ENCODE measurements around the gene CRYGD.
"Not testable (repeated sequence)": the region's sequence is repeated elsewhere in the genome, so short reads cannot be mapped to it uniquely, and the experiment has no call there.

CRYGD gene

DNA sequence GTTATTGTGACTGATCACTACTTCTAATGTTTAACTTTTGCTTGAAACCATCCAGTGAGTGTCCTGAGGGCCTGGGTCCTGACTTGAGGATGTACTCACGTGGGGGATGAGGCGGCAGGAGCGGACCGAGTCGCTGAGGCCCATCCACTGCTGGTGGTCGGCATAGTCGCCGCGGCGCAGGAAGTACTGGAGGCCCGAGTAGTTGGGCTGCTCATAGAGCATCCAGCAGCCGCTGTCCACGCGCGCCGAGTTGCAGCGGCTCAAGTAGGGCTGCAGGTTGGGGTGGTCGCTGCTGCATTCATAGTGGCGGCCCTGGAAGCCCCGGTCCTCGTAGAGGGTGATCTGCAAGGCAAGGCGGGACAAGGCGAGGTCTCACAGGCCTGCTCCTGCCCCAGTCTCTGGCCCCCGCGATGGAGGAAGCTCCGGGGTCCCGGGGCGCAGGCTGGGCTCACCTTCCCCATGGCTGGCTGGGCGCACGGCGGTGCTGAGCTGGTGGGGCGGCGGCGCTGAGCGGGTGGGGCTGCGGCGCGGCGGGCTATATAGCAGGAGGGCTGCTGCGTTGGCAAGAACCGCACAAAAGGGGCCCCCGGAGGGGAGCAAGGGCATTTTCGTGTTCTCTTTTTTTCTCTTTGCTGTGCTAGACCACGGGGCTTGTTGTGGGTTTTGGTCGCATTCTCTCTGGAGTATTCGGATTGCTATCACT is at the start of gene CRYGD:
Gene CRYGD (minus strand): TSS at position 512 of the 703 bp plus-strand sequence. CDS start 51 bp downstream, at position 461.
- DNase-seq (ENCODE audit: low read depth in 2 of 3, low spot score in 1 of 3): not testable (repeated sequence)

DNA sequence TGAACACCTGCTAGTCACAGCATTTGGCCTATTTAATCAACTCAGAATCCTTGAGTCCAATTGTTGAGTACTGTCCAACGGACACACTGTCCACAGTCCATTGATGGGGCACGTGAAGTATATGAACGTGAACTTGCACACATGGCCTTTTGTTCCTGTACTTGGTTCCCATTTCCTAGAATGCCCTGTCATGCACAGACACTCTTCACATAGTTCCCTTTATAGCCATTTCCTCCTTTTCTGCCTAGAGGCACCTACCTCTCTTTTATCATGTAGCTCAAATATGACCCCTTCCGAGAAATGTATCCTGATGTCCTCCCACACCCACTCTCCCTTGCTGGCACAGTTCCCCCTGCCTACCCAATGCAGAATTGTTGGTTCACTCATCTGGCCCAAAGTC is 47.8 kb upstream of the CRYGD start:
- no peak for DNase-seq (ENCODE audit: low read depth in 2 of 3, low spot score in 1 of 3)

DNA sequence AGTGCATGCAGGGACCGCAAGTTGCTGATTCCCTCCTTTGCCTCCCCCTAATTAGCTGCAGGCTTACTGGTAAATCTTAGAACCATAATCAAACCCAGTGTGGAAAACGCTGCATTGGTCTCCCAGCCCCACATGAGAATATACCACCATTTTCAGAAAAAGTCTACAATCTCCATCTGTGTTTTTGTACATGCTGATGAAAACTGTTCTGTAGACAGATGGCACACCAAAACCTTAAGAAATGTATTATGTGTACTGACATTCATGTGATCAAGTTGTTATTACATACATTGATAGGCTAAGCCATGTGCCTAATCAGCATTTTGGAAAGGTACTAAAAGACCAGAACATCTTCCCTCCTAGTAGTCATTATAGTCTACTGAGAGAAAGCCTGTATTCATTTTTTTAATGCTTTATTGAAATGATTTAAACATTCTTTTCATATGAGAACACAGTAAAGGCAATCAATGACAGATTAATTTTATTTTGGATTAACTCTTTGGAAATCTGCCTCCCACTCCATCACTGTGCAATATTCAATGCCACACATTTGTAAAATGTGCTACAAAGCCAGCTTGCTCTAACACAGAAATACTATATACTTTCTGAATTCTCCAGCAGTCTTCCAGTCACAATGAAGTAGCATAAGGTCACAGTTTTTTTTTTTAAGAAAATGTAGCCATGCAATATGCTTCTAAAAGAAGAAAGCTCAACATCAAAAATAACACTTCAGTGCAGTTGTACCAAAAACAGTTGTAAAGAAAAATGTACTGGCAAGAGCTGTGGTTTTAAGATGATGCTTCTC is 40.8 kb upstream of the CRYGD start:
- no peak for DNase-seq (ENCODE audit: low read depth in 2 of 3, low spot score in 1 of 3)

DNA sequence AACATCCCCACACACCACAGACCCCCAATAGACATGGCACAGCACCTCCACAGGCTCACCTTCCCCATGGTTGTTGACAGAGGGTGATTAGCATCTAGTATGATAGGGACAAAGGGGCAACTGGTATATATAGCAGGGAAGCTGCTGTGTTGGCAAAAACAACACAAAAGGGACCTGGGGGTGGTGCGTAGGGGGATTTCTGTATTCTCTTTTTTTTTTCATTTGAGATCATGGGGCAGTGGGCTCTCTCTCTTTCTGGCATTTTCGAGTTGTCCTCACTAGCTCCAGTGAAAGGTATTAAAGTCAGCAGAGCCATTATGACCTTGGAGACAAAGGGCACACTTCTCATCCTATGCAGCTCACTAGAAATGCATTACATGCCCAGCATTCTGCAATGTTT is 39.2 kb upstream of the CRYGD start, which contains the start of gene CRYGA:
Gene CRYGA (minus strand): TSS at position 101 of the 400 bp plus-strand sequence. CDS start 33 bp downstream, at position 68.
- DNase-seq (ENCODE audit: low read depth in 2 of 3, low spot score in 1 of 3): no peak

DNA sequence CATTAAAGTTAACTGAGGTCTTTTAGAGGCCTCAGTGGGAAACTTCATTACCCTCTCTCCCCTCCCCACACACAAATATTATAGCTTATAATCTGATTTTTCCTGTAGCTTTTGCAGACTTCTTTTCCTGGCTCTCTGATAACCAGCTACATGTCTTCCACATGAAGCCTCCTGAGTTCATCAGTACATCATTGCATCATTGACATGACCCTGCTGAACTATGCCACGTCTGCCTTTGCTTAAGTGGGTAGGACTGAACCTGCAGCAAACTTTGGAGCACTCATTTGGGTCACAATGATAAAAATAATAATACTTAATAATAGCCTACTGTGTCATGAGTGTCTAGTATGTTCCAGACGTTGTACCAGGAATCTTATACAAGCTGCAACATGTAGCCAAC is 32.1 kb upstream of the CRYGD start:
- DNase-seq (ENCODE audit: low read depth in 2 of 3, low spot score in 1 of 3): no peak

DNA sequence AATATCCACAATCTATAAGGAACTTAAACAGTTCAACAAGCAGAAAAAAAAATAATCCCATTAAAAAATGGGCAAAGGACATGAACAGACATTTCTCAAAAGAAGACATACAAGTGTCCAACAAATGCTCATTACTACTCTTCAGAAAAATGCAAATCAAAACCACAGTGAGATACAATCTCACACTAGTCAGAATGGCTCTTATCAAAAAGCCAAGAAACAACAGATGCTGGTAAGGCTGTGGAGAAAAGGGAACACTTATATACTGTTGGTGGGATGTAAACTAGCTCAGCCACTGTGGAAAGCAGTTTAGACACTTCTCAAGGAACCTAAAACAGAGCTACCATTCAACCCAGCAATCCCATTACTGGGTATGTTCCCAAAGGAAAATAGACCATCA is 28.8 kb upstream of the CRYGD start:
- DNase-seq (ENCODE audit: low read depth in 2 of 3, low spot score in 1 of 3): no peak

DNA sequence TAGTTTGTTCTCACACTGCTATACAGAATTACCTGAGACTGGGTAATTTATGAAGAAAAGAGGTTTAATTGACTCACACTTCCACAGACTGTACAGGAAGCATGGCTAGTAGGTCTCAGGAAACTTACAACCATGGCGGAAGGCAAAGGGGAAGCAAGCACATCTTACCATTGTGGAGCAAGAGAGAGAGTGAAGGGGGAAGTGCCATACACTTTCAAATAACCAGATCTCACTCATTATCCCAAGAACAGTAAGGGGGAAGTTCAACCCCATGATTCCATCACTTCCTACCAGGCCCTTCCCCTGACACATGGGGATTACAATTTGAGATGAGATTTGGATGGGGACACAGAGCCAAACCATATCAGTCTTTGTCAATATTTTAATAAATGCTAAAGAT is 26.6 kb upstream of the CRYGD start:
- no peak for DNase-seq (ENCODE audit: low read depth in 2 of 3, low spot score in 1 of 3)

DNA sequence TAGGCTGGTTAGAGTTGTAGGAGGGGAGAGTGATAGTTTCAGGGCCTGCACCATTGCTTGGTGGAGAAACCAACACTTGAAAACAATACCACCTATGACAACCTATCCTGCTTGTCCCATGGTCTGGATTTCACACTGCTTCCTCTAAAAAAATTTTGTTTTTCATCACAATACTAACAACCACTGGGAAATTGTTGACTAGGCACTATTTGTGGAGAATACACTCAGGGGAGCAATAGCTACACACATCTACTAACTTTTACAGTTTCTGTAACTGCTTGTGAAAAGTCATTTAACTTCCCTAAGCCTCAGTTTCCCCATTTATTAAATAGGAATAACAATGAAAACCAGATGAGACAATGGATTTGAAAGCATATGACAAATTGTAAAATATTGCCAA is 25.8 kb upstream of the CRYGD start:
- DNase-seq (ENCODE audit: low read depth in 2 of 3, low spot score in 1 of 3): no peak

DNA sequence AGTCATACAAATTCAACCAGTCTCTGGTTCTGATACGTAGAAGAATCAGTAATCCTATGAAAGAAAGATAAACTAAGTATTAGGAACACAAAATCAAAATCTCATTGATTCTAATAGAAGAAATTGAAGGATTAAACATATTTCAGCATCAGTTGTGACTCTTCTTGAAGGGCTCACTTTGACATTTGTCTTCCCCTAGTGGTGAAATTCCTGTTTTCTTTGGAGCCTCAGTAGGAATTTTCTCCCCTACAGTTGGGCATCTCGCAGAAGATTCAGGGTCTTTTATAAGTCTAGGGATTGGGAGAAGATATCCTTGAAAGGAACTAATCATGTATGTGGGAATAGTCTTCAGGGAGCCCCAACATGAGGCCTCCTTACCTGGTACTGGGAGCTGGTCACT is 24.5 kb upstream of the CRYGD start:
- DNase-seq (ENCODE audit: low read depth in 2 of 3, low spot score in 1 of 3): no peak

DNA sequence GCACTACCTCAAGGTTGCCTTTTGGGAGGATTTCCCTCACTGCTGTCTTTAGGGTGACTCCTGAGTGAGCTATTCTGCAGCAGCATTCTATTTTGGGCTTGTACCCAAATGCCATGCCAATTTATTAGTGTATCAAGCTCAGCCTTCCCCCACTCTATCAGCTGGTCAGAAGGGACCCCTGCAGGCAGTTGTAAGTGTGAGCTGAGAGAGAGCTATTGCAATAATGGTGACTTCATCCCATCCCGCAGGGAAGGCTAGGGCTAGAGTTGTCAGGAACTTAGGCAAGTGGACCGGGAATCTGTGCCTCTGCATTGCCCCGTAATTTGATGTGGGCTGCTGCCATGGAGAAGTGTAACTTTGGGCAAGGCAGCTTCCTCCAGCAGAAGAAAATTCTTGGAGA is 23.4 kb upstream of the CRYGD start:
- DNase-seq (ENCODE audit: low read depth in 2 of 3, low spot score in 1 of 3): no peak

DNA sequence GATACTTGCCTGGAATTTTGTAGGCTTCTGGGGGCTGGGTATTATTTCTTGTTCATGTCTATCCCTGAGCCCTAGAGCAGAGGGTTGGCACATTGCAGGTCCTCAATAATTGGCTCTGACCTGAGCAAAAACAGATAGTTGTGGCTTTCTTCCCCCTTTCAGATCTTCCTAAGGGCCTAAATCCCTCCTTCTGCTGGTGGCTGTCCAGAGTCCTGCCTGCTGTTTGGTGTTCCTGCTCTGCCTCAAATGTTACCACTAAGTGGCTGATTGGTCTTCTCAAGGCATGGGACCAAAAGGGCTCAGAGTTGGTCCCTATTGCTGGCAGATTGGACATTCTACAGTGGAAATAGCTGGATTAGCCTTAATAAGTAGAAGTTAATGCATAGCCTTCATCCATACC is 22.7 kb upstream of the CRYGD start:
- no peak for DNase-seq (ENCODE audit: low read depth in 2 of 3, low spot score in 1 of 3)

DNA sequence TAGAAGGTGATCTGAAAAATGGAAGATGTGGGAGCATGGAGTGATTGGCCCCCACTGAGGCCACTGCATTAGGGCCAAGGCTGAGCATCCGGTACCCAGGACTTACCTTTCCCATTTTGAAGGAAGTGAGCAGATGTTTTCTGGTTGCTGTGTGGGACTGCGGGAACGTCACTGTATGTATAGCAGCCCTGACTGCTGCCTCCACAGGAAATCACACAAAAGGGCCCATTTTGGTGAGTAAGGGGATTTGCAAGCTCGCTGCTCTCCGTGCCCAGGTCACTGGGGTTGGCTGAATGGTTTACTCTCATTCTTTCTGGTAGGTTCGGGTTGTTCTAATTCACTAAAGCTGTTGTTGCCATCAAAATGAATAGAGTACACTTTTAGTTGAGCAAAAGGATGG is 21.7 kb upstream of the CRYGD start, which contains the start of gene CRYGB:
Gene CRYGB (minus strand): TSS at position 153 of the 400 bp plus-strand sequence. CDS start 38 bp downstream, at position 115.
- no peak for DNase-seq (ENCODE audit: low read depth in 2 of 3, low spot score in 1 of 3)

DNA sequence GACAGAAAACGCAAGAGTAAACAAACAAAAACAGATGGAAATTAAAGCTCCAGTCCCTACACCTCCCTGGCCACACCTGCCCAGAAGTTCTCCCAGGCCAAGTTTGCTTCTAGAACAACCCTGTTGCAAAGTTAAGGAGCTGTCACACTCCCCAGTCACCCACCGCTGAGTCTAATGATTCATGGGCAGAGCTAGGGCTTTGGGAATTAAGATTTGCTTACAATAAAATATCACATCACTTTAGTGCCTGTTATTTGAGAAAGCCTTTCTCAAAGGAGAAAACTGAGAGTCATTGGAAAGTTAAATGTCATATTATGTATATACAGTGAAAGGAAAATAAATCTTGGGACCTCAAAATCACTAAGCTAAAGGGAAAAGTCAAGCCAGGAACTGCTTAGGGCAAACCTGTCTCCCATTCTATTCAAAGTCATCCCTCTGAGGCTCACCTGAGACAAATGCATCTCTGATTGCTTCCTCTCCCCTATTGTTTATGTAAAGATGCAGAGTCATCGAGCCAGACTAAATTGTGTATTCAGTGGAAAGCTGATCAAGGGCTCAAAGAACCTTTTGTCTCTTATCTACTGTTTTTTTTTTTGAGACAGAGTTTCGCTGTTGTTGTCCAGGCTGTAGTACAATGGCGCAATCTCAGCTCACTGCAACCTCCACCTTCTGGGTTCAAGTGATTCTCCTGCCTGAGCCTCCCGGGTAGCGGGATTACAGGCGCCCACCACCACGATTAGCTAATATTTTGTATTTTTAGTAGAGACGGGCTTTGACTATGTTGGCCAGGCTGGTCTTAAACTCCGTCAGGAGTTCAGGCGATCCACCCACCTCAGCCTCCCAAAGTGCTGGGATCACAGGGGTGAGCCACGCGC is 18.8 kb upstream of the CRYGD start:
- DNase-seq (ENCODE audit: low read depth in 2 of 3, low spot score in 1 of 3): no peak

DNA sequence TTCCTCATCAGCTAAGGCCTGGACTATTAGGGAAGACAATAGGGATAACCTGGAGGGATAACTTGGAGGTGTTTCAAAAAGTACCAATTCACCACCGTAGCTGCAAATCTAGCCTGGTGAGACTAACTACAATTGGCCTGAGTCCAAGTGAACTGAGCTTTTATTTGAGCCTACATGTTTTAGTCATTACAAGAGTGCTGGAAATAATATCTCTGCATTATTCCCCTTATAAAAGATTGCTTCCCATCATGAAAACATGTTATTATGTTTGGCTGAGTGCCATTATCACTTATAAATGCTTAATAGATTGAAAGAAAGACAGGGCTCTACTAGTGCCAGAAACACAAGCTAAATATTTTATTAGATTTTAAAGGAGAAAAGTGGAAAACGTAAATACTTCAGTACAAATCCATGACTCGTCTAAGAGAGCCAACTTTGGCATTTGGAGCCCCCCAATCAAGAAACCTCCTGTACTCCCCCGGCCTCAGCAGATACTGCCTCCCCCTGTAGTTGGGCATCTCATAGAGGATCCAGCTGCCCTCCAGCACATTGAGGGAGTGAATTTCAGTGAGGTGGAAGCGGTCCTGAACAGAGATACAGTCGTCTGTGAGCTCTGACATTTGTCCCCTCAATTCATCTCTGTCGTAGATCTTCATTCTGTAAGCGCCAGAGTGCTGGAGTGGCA is 18.1 kb upstream of the CRYGD start:
- DNase-seq (ENCODE audit: low read depth in 2 of 3, low spot score in 1 of 3): no peak

DNA sequence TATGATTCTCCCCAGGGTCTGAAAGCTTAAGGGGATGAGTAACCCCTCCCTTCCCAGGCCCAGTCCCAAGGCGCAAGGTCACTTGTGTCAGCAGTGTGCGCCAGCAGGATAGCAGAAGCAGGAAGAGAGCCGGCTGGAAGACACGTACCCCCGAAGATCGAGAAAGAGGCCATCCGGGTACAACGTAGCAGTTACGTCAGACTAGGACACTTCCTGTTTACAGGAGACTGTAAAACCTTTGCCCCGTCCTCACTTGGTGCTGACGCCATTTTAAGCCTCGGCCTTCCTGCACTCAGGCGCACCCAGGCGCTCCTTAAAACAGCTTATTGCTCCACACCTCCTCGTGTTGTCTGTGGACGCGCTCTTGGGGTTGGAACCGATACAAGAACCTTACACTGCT is 15.1 kb upstream of the CRYGD start:
- DNase-seq (ENCODE audit: low read depth in 2 of 3, low spot score in 1 of 3): no peak

DNA sequence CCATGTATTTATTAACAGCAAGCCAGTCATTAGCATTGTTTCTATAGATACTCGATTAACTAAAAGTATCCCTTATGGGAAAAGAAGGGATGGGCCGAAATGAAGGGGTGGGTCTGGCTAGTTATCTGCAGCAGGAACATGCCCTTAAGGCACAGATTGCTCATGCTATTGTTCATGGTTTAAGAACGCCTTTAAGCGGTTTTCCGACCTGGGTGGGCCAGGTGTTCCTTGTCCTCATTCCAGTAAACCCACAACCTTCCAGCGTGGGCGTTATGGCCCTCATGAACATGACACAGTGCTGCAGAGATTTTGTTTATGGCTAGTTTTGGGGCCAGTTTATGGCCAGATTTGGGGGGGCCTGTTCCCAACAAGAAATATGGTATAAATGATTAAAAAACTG is 14.0 kb upstream of the CRYGD start:
- DNase-seq (ENCODE audit: low read depth in 2 of 3, low spot score in 1 of 3): not testable (repeated sequence)

DNA sequence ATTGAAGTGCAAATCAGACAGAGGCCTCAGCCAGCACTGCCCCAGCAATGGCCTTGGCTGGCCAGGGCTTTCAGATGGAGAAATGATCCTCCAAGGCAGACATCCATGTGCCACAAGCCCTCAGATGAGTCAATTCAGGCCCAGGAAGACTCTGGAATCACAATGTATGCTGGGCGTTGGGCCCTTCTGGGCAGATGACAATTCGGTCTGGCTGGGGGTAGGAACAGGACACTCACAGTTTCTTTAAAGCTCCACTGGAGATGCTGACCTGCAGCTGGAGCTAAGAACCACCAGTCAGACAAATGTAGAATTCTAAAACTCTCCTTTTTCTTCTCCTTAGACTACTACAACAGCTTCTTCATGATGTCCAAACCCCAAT is 12.4 kb upstream of the CRYGD start:
- DNase-seq (ENCODE audit: low read depth in 2 of 3, low spot score in 1 of 3): no peak

DNA sequence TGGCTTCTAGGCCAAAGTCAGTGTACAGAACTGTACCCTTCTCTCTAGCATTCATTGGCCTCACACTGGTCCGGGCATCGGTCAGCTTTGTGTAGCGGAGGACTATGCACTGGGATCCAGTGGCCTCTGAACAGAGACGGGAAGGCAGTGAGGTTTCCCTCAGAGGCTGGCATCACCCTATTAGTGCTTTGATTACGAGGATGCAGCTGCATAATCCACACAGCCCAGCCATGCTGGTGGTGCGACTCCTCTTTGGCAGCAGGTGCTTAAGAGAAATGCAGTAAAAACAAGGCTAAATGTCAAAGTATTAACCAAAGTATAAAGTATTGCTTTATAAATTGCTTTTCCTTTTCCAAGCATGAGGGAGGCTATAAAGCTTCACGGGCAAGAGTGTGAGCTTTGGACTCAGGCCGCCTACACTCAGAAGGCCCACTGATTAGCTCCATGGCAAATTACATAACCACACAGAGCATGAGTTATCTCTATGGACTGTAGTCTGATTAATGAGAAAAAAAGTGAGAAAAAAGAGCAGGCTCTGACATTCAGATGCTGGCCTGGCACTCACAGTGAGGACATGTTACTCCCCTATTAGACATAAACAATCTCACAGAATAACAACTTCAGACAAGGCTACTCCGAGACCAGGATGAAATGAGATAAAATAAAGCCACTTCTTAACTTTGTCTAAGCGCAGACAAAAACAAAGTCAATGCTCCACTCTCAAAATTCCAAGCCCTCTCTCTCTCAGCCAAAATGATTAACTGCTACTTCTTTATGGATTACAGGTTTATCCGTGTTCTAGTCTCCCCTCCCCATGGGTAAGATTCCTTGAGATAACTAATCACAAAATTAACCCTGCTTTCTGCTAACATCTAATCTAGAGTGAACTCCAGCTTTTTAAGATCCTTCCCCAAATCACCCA is 11.7 kb upstream of the CRYGD start:
- no peak for DNase-seq (ENCODE audit: low read depth in 2 of 3, low spot score in 1 of 3)

DNA sequence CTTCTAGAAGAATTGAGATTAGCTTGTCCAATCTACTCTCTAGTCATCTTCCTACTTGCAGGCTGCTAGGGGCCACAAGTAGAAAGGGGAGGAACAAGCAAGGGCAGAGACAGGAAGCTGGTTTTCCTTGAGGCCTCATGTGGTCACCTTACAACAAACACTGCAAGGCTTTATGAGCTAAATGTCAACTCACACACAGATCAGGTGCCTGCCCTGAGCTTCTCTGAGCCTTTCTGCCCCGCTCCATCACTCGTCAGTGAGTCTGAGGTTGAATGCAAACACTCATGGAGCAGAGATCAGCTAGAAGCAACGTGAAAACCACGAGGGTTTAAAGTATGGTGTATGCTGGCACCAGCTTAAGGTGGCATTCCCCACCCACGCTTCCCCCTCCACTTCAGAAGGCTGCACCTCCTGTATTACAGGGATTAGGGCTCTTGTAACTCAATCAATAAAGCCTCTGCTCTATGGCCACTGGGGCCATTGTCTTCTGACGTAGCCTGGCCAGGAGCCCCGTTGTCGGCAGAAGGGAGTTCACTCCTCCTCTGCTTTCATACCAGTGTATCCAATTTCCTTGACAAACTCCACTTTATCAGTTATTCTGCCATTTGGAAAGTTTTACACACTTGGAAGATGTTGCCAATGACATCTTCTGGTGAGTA is 10.7 kb upstream of the CRYGD start:
- no peak for DNase-seq (ENCODE audit: low read depth in 2 of 3, low spot score in 1 of 3)
